IMR-90 (cell line): Measurements from ENCODE around the gene BEND3. TPM values are rescaled to one million over a fixed set of nuclear protein-coding genes. Genes with fewer than 3 reads are reported as not detected.

ENCODE experiments used
- ATAC-seq: fragments of 200-7000 bp; cut with Tn5 transposase; 2 replicates; pipeline ENCODE4 v1.9.1; 2020; ENCODE audit warnings: low read depth, mild to moderate bottlenecking, moderate library complexity
- BruUV-seq: library from RNA; stranded (reverse); fragments of 400-500 nt; replicated peaks from 2 replicates; lab custom pipeline; 2021; lab: Mats Ljungman, UMichigan
- CTCF ChIA-PET: fragments of 300-600 bp; formaldehyde crosslinking; extraction: SDS; loops from one replicate; lab custom pipeline; 2021; ENCODE audit warnings: antibody characterized with exemption; lab: Yijun Ruan, JAX
- POLR2A ChIA-PET: fragments of 300-600 bp; sonication (Branson Sonifier 250); formaldehyde crosslinking; loops from one replicate; lab custom pipeline; 2022; ENCODE audit warnings: antibody characterized with exemption; ENCODE audit not compliant: unreplicated experiment; lab: Charles Lee
- DNase-seq: peaks from one replicate; pipeline ENCODE4 v3.0.0; 2013
- H2AFZ ChIP-seq: replicated peaks from 2 replicates; pipeline ENCODE3; 2013; ENCODE audit warnings: low read length, mild to moderate bottlenecking; ENCODE audit not compliant: poor library complexity
- H2AK5ac ChIP-seq: 2 replicates; pipeline ENCODE4 v1.6.1; 2013; ENCODE audit warnings: low read depth, low read length, inconsistent platforms
- H2AK9ac ChIP-seq: replicated peaks from 2 replicates; pipeline ENCODE3; 2013; ENCODE audit warnings: mild to moderate bottlenecking, low read depth, low read length, moderate library complexity; ENCODE audit not compliant: poor library complexity
- H2BK120ac ChIP-seq: 2 replicates; pipeline ENCODE4 v1.6.1; 2013; ENCODE audit warnings: low read depth, low read length, inconsistent platforms
- H2BK15ac ChIP-seq: 3 replicates; pipeline ENCODE4 v1.6.1; 2013; ENCODE audit warnings: low read depth, low read length, inconsistent platforms
- H2BK20ac ChIP-seq: 2 replicates; pipeline ENCODE4 v1.6.1; 2013; ENCODE audit warnings: low read depth, mild to moderate bottlenecking, inconsistent platforms, low read length, moderate library complexity
- H2BK5ac ChIP-seq: 2 replicates; pipeline ENCODE4 v1.6.1; 2013; ENCODE audit warnings: mild to moderate bottlenecking, low read depth, low read length, inconsistent platforms; ENCODE audit not compliant: poor library complexity, severe bottlenecking
- H3K14ac ChIP-seq: replicated peaks from 2 replicates; pipeline ENCODE4 v1.6.1; 2013; ENCODE audit warnings: low read depth, low read length, inconsistent platforms
- H3K18ac ChIP-seq: 2 replicates; pipeline ENCODE4 v1.6.1; 2013; ENCODE audit warnings: low read depth, low read length, control low read depth
- H3K23ac ChIP-seq: 2 replicates; pipeline ENCODE4 v1.6.1; 2013; ENCODE audit warnings: low read depth, low read length, inconsistent platforms
- H3K27ac ChIP-seq: 2 replicates; pipeline ENCODE4 v1.5.1; 2013; ENCODE audit warnings: mild to moderate bottlenecking, control low read depth, low read length; ENCODE audit not compliant: insufficient read depth
- H3K27me3 ChIP-seq: 2 replicates; pipeline ENCODE4 v1.6.1; 2013; ENCODE audit warnings: low read length; ENCODE audit not compliant: control insufficient read depth, insufficient read depth
- H3K36me3 ChIP-seq: 2 replicates; pipeline ENCODE4 v1.6.1; 2013; ENCODE audit warnings: low read length, mixed read lengths; ENCODE audit not compliant: control insufficient read depth, insufficient read depth
- H3K4ac ChIP-seq: 2 replicates; pipeline ENCODE4 v1.6.1; 2013; ENCODE audit warnings: low read depth, low read length, inconsistent platforms
- H3K4me1 ChIP-seq: 2 replicates; pipeline ENCODE4 v1.6.1; 2013; ENCODE audit warnings: low read length, mixed read lengths; ENCODE audit not compliant: control insufficient read depth, insufficient read depth
- H3K4me2 ChIP-seq: 2 replicates; pipeline ENCODE4 v1.6.1; 2013; ENCODE audit warnings: low read depth, mild to moderate bottlenecking, control low read depth, low read length, moderate library complexity
- H3K4me3 ChIP-seq: 2 replicates; pipeline ENCODE4 v1.5.1; 2013; ENCODE audit warnings: low read depth, mild to moderate bottlenecking, control low read depth, low read length, moderate library complexity; ENCODE audit not compliant: insufficient read depth
- H3K56ac ChIP-seq: 2 replicates; pipeline ENCODE4 v1.6.1; 2013; ENCODE audit warnings: low read length, inconsistent platforms; ENCODE audit not compliant: insufficient read depth; ENCODE audit errors: extremely low read depth
- H3K79me1 ChIP-seq, 2 experiments: 2 replicates each; pipeline ENCODE4 v1.6.1; 2013; ENCODE audit warnings: low read length in 2 of 2, inconsistent platforms in 1 of 2, low read depth in 1 of 2
- H3K9ac ChIP-seq: 2 replicates; pipeline ENCODE4 v1.6.1; 2013; ENCODE audit warnings: low read depth, low read length, control low read depth
- H3K9me1 ChIP-seq: 2 replicates; pipeline ENCODE4 v1.6.1; 2013; ENCODE audit warnings: low read length, inconsistent platforms; ENCODE audit not compliant: insufficient read depth
- H3K9me3 ChIP-seq: 2 replicates; pipeline ENCODE4 v1.6.1; 2013; ENCODE audit warnings: low read length; ENCODE audit not compliant: control insufficient read depth, insufficient read depth
- H4K20me1 ChIP-seq: 2 replicates; pipeline ENCODE4 v1.6.1; 2013; ENCODE audit warnings: low read length, inconsistent platforms; ENCODE audit not compliant: insufficient read depth
- H4K5ac ChIP-seq: 2 replicates; pipeline ENCODE4 v1.6.1; 2013; ENCODE audit warnings: mild to moderate bottlenecking, low read depth, low read length, control low read depth
- H4K8ac ChIP-seq, 2 experiments: 2 replicates each; pipeline ENCODE4 v1.6.1; 2013; ENCODE audit warnings: low read depth in 2 of 2, low read length in 2 of 2, control low read depth in 1 of 2, inconsistent platforms in 1 of 2
- H4K91ac ChIP-seq: 2 replicates; pipeline ENCODE4 v1.6.1; 2013; ENCODE audit warnings: low read depth, low read length, inconsistent platforms; ENCODE audit not compliant: insufficient read depth
- SMC3 ChIP-seq: fragments of 150-350 bp; IDR thresholded peaks from 2 replicates; pipeline ENCODE4 v1.6.1; 2016; ENCODE audit warnings: low read depth, mild to moderate bottlenecking, antibody characterized with exemption, low read length, moderate library complexity
- WGBS, 2 experiments: methylation state at CpG; one replicate each; pipeline versions ENCODE4 v1.1.5 to v1.1.7; 2013; ENCODE audit warnings: missing lambda C conversion rate in 2 of 2; ENCODE audit not compliant: insufficient read length in 1 of 2; ENCODE audit errors: extremely low coverage in 2 of 2; 5-methylcytosine and 5-hydroxymethylcytosine counted together
- dilution Hi-C: fragments of 300-500 bp; cut with HindIII; formaldehyde crosslinking; loops from one replicate; pipeline ENCODE4 v1.14.3; 2018; ENCODE audit warnings: low sequenced_read_pairs; ENCODE audit not compliant: unreplicated experiment
- in situ Hi-C: fragments of 300-500 bp; cut with MboI; formaldehyde crosslinking; loops from 3 replicates; pipeline ENCODE4 v1.14.3; 2019; ENCODE audit warnings: low sequenced_read_pairs, inconsistent platforms, mixed read lengths
- intact Hi-C: fragments of 100-400 bp; cut with micrococcal nuclease; formaldehyde crosslinking; loops from 2 replicates; pipeline ENCODE4 v1.10.0; 2022
- polyA plus RNA-seq, 3 experiments: library from polyadenylated mRNA; depleted of rRNA; stranded (reverse); fragments of >200 nt; gene quantifications; 2 replicates each; pipeline ENCODE4 v1.2.3, GENCODE V29; 2012; ENCODE audit warnings: low replicate concordance in 1 of 3
- total RNA-seq: library from RNA; depleted of rRNA; stranded (reverse); fragments of >200 nt; gene quantifications from 2 replicates; pipeline ENCODE4 v1.2.3, GENCODE V29; 2012

BEND3 gene
- total and polyA plus RNA-seq, 2 of the 4 experiments (the other 2 are of a cell fraction) = 1.2 to 1.8 TPM

GRCh38 chr6:107120404-107120803 lies 5.1 kb upstream of the BEND3 start:
- in situ Hi-C loops = loop anchor here (10.0 kb wide), 1 partner anchor 374 kb away; the partner anchor contains the start of gene SOBP

More at GRCh38 chr6:107120404-107120803, 5.1 kb upstream of the BEND3 start:
- no peaks in the 10 kb centered on the region for H3K9me1 ChIP-seq
- no peak overlapping the region for H2BK5ac ChIP-seq
- dilution Hi-C loops (no loop called here), intact Hi-C loops (no loop called here)
- no peak overlapping the region for H4K91ac ChIP-seq
- no peaks in the 10 kb centered on the region for H3K4me1 ChIP-seq
- H3K79me1 ChIP-seq = no peaks in the 10 kb centered on the region
- no peak overlapping the region for H3K18ac ChIP-seq
- no peaks in the 10 kb centered on the region for H4K20me1 ChIP-seq
- H3K4ac ChIP-seq = no peak overlapping the region
- ChIA-PET POLR2A (no interaction called here), CTCF (no interaction called here)
- no peak overlapping the region for H3K23ac ChIP-seq
- no peak overlapping the region for H2AK5ac ChIP-seq
- ATAC-seq (no peak), DNase-seq (no peak)
- no peak overlapping the region for H3K56ac ChIP-seq
- no peak for TF ChIP-seq SMC3
- H3K36me3 ChIP-seq = no peaks in the 10 kb centered on the region
- no CpG with 5 or more reads among the region's 4 CpGs for WGBS, 2 experiments
- H2BK20ac ChIP-seq = no peak overlapping the region
- H2AK9ac ChIP-seq = no peak overlapping the region
- no peak overlapping the region for H3K4me3 ChIP-seq
- no peak overlapping the region for H2AFZ ChIP-seq
- BruUV-seq = no TSS peak
- no peak overlapping the region for H3K14ac ChIP-seq
- peaks cover 3% of the 10 kb centered on the region; the same call in 1 of the 2 replicates for H3K27me3 ChIP-seq
- H3K4me2 ChIP-seq = no peak overlapping the region
- no peak overlapping the region for H3K9ac ChIP-seq
- H4K8ac ChIP-seq = no peak overlapping the region
- H2BK15ac ChIP-seq = no peak overlapping the region
- no peaks in the 10 kb centered on the region for H3K9me3 ChIP-seq
- no peak overlapping the region for H3K27ac ChIP-seq
- no peak overlapping the region for H2BK120ac ChIP-seq
- H4K5ac ChIP-seq = no peak overlapping the region
